ENCODE measurements around the gene SLC9A9. TPM values are rescaled to one million over a fixed set of nuclear protein-coding genes. Genes with fewer than 3 reads are reported as not detected.

The SLC9A9 gene
- total and polyA plus RNA-seq, 2 experiments from 2014 or later, result 2.2 to 6.8 TPM

DNA sequence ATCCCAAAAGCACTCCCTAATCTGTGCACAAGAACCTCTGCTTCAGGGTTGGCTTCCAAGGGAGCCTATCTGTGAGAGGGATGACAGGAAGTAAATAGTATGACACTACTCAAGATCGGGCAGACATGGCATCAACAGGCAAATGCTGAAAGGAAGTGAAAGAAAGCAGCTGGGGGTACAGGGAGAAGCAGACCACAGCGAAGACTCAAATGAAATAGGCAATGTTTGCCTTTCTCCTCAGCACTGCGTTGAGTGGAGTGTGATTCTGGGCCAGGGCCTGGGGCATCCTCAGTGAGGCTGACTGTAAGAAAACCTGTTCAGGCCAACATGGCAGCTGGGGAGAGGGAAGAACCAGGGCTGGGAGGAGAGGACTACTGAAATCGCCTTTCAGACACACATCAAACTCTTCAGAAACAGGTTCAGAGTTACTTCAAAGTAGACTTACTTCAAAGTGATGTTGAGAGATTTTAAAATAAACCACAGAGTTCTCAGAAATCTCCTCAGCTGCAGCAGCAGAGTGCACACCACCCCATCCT lies 96.6 kb downstream of the SLC9A9 start:
- DNase-seq (ENCODE audit: low spot score), result no peak
- H3K36me3 ChIP-seq (replicated peaks; ENCODE audit: insufficient read depth, low read depth), result no peaks in the 10 kb centered on the region
- TF ChIP-seq, protein P1, sequence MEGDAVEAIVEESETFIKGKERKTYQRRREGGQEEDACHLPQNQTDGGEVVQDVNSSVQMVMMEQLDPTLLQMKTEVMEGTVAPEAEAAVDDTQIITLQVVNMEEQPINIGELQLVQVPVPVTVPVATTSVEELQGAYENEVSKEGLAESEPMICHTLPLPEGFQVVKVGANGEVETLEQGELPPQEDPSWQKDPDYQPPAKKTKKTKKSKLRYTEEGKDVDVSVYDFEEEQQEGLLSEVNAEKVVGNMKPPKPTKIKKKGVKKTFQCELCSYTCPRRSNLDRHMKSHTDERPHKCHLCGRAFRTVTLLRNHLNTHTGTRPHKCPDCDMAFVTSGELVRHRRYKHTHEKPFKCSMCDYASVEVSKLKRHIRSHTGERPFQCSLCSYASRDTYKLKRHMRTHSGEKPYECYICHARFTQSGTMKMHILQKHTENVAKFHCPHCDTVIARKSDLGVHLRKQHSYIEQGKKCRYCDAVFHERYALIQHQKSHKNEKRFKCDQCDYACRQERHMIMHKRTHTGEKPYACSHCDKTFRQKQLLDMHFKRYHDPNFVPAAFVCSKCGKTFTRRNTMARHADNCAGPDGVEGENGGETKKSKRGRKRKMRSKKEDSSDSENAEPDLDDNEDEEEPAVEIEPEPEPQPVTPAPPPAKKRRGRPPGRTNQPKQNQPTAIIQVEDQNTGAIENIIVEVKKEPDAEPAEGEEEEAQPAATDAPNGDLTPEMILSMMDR (IDR thresholded peaks at IDR 0.05; ENCODE audit: poor library complexity), result no peak
- TF ChIP-seq EZH2phosphoT487 (IDR thresholded peaks at IDR 0.05; ENCODE audit: low read depth, severe bottlenecking, unreplicated experiment), result no peak
- no peak for TF ChIP-seq EZH2 (IDR thresholded peaks at IDR 0.05; ENCODE audit: borderline replicate concordance)
- no peaks in the 10 kb centered on the region for H3K4me1 ChIP-seq (ENCODE audit: insufficient read depth)
- H2AFZ ChIP-seq, result no peak overlapping the region
- no peaks in the 10 kb centered on the region for H3K9me3 ChIP-seq (ENCODE audit: low read depth)
- no peaks in the 10 kb centered on the region for H3K27me3 ChIP-seq
- H3K9me2 ChIP-seq (replicated peaks; ENCODE audit: insufficient read depth), result no peaks in the 10 kb centered on the region
- H3K27ac ChIP-seq, result no peak overlapping the region
- no peak overlapping the region for H3K4me2 ChIP-seq
- no peaks in the 10 kb centered on the region for H3K79me2 ChIP-seq
- 90% methylated on average over 4 of the region's 4 CpGs for WGBS (ENCODE audit: low lambda C conversion rate, missing lambda C conversion rate)
- no peaks in the 10 kb centered on the region for H4K20me1 ChIP-seq (ENCODE audit: insufficient read depth, poor library complexity, severe bottlenecking)
- H3K4me3 ChIP-seq, result no peak overlapping the region

DNA sequence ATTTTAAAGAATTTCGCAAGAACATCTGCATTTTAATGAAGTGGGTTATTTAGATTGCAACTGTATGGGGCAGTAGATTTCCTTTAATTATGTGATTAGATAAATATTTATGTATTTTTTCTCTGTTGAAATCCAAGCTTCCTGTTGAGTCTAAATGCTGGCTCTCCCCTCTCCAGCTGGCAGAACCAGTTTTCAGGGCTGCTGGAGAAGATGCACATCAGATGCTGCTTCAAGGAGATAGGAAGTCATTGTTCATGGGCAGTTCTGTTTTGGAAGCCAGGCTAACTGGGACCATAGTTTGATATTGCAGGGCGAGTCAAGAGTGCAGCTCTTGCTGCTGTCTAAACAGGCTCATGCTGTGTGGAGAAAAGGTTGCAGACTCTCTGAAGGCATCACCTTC lies 97.4 kb downstream of the SLC9A9 start:
- WGBS (ENCODE audit: low lambda C conversion rate, missing lambda C conversion rate), result 68% methylated on average over 2 of the region's 2 CpGs
- Histone ChIP-seq H3K4me2 (no peak overlapping the region), H3K9me3 (ENCODE audit: low read depth) (no peaks in the 10 kb centered on the region), H3K79me2 (no peaks in the 10 kb centered on the region), H3K9me2 (replicated peaks; ENCODE audit: insufficient read depth) (no peaks in the 10 kb centered on the region), H3K4me3 (no peak overlapping the region), H3K36me3 (replicated peaks; ENCODE audit: insufficient read depth, low read depth) (no peaks in the 10 kb centered on the region), H4K20me1 (ENCODE audit: insufficient read depth, poor library complexity, severe bottlenecking) (no peaks in the 10 kb centered on the region), H2AFZ (no peak overlapping the region), H3K27ac (no peak overlapping the region), H3K4me1 (ENCODE audit: insufficient read depth) (no peaks in the 10 kb centered on the region), H3K27me3 (no peaks in the 10 kb centered on the region)
- DNase-seq (ENCODE audit: low spot score), result no peak
- TF ChIP-seq EZH2 (IDR thresholded peaks at IDR 0.05; ENCODE audit: borderline replicate concordance) (no peak), EZH2phosphoT487 (IDR thresholded peaks at IDR 0.05; ENCODE audit: low read depth, severe bottlenecking, unreplicated experiment) (no peak)
- TF ChIP-seq, protein P1 (IDR thresholded peaks at IDR 0.05; ENCODE audit: poor library complexity), result no peak

DNA sequence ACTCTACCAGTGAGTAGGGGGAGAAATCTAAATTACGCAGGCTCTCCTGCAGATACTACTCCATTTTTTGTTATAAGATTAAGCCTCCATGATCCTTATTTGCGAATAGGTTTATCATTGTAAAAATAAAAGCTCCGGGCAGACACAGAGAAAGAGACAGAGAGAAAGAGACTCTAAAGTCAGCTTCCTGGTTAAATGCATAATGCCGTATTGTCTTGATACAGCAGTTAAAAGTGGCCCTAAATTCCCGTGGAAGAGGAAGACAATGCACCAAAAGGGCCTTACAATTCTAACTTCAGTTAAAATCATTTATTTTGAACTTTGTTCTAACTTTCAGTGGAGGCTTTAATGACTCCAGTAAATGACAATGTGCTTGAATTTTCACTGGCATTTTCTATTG lies 98.3 kb downstream of the SLC9A9 start:
- H3K9me3 ChIP-seq (ENCODE audit: low read depth), result no peaks in the 10 kb centered on the region
- no peaks in the 10 kb centered on the region for H4K20me1 ChIP-seq (ENCODE audit: insufficient read depth, poor library complexity, severe bottlenecking)
- no peak overlapping the region for H3K4me2 ChIP-seq
- DNase-seq (ENCODE audit: low spot score), result no peak
- no peak overlapping the region for H2AFZ ChIP-seq
- H3K79me2 ChIP-seq, result no peaks in the 10 kb centered on the region
- no peaks in the 10 kb centered on the region for H3K36me3 ChIP-seq (replicated peaks; ENCODE audit: insufficient read depth, low read depth)
- H3K4me3 ChIP-seq, result no peak overlapping the region
- H3K27me3 ChIP-seq, result no peaks in the 10 kb centered on the region
- no peaks in the 10 kb centered on the region for H3K4me1 ChIP-seq (ENCODE audit: insufficient read depth)
- no peak overlapping the region for H3K27ac ChIP-seq
- WGBS (ENCODE audit: low lambda C conversion rate, missing lambda C conversion rate), result 79% methylated on average over 5 of the region's 5 CpGs
- TF ChIP-seq EZH2phosphoT487 (IDR thresholded peaks at IDR 0.05; ENCODE audit: low read depth, severe bottlenecking, unreplicated experiment) (no peak), EZH2 (IDR thresholded peaks at IDR 0.05; ENCODE audit: borderline replicate concordance) (no peak)
- TF ChIP-seq, protein P1 (IDR thresholded peaks at IDR 0.05; ENCODE audit: poor library complexity), result no peak
- H3K9me2 ChIP-seq (replicated peaks; ENCODE audit: insufficient read depth), result no peaks in the 10 kb centered on the region
